OCI-LY7 (cell line): Measurements from ENCODE around the gene ACP7. TPM values are rescaled to one million over a fixed set of nuclear protein-coding genes. Genes with fewer than 3 reads are reported as not detected.

Experiments
- BruUV-seq: library from RNA; stranded (reverse); fragments of 400-500 nt; replicated peaks from 2 replicates; lab custom pipeline; 2021; lab: Mats Ljungman, UMichigan
- CTCF ChIA-PET: fragments of 300-600 bp; sonication (Branson Sonifier 250); formaldehyde crosslinking; loops from one replicate; lab custom pipeline; 2022; ENCODE audit warnings: antibody characterized with exemption; ENCODE audit not compliant: unreplicated experiment; lab: Charles Lee
- POLR2A ChIA-PET: fragments of 300-600 bp; sonication (Branson Sonifier 250); formaldehyde crosslinking; loops from one replicate; lab custom pipeline; 2022; ENCODE audit warnings: antibody characterized with exemption; lab: Charles Lee
- DNase-seq: peaks from one replicate; pipeline ENCODE4 v3.0.0-alpha.2; 2015; ENCODE audit warnings: low spot score
- H2AFZ ChIP-seq: fragments of 200-600 bp; sonication (generic), shearing (Covaris generic); 2 replicates; pipeline ENCODE4 v1.6.1; 2014; ENCODE audit warnings: mild to moderate bottlenecking, antibody characterized with exemption, low read length, moderate library complexity
- H3K27ac ChIP-seq: fragments of 200-600 bp; sonication (generic); 2 replicates; pipeline ENCODE4 v1.5.1; 2014; ENCODE audit warnings: mixed run types, low read depth, mild to moderate bottlenecking, moderate library complexity, low read length, inconsistent platforms; ENCODE audit not compliant: poor library complexity, severe bottlenecking
- H3K36me3 ChIP-seq: fragments of 200-600 bp; sonication (generic); 2 replicates; pipeline ENCODE4 v1.6.1; 2014; ENCODE audit warnings: mild to moderate bottlenecking, antibody characterized with exemption, low read length, moderate library complexity, mixed read lengths; ENCODE audit not compliant: insufficient read depth
- H3K4me1 ChIP-seq: fragments of 200-600 bp; sonication (generic); 2 replicates; pipeline ENCODE4 v1.5.1; 2014; ENCODE audit warnings: mild to moderate bottlenecking, low read length; ENCODE audit not compliant: insufficient read depth, poor library complexity, severe bottlenecking
- H3K4me2 ChIP-seq: fragments of 200-600 bp; sonication (generic); 2 replicates; pipeline ENCODE4 v1.6.1; 2014; ENCODE audit warnings: mild to moderate bottlenecking, low read length
- H3K4me3 ChIP-seq: fragments of 200-600 bp; sonication (generic); 2 replicates; pipeline ENCODE4 v1.5.1; 2014; ENCODE audit warnings: mild to moderate bottlenecking, low read depth, low read length; ENCODE audit not compliant: poor library complexity, severe bottlenecking
- H3K79me2 ChIP-seq: fragments of 200-600 bp; sonication (generic); 2 replicates; pipeline ENCODE4 v1.6.1; 2016; ENCODE audit warnings: low read depth, mild to moderate bottlenecking, low read length, moderate library complexity, mixed read lengths; ENCODE audit not compliant: insufficient read depth
- H3K9me2 ChIP-seq: fragments of 200-600 bp; sonication (generic); 2 replicates; pipeline ENCODE4 v1.6.1; 2016; ENCODE audit warnings: mild to moderate bottlenecking, low read length, mixed read lengths; ENCODE audit not compliant: insufficient read depth
- H3K9me3 ChIP-seq: fragments of 200-600 bp; sonication (generic); 2 replicates; pipeline ENCODE4 v1.6.1; 2014; ENCODE audit warnings: mild to moderate bottlenecking, mixed run types, low read length, mixed read lengths
- H4K20me1 ChIP-seq: fragments of 200-600 bp; sonication (generic); 2 replicates; pipeline ENCODE4 v1.6.1; 2014; ENCODE audit warnings: mild to moderate bottlenecking, antibody characterized with exemption, low read length, moderate library complexity, mixed read lengths; ENCODE audit not compliant: insufficient read depth
- CTCF ChIP-seq: fragments of 200-600 bp; sonication (generic); conservative IDR thresholded peaks from 2 replicates; pipeline ENCODE4 v1.5.1; 2014; ENCODE audit warnings: mild to moderate bottlenecking, antibody characterized with exemption, low read length, moderate library complexity, mixed read lengths
- EZH2phosphoT487 ChIP-seq: fragments of 200-600 bp; sonication (generic); IDR thresholded peaks from 2 replicates; pipeline ENCODE4 v1.6.1; 2018; ENCODE audit warnings: low read depth, borderline replicate concordance, mild to moderate bottlenecking, mixed run types, antibody characterized with exemption, low read length, moderate library complexity, mixed read lengths
- intact Hi-C: fragments of 100-400 bp; cut with micrococcal nuclease; formaldehyde crosslinking; loops from one replicate; pipeline ENCODE4 v1.10.0; 2022; ENCODE audit not compliant: unreplicated experiment
- total RNA-seq, 2 experiments: library from RNA; depleted of rRNA in 1 of 2; stranded (reverse); fragments of >200 nt in 1 of 2; shearing (Covaris generic) in 1 of 2; gene quantifications; 2 replicates each; pipeline ENCODE4 v1.2.3, GENCODE V29; 2014 to 2022

Gene ACP7
- total RNA-seq, 2 experiments from 2014 or later, result not detected

GRCh38 chr19:39100500-39101166, 16.5 kb downstream of the ACP7 start:
- no peak for DNase-seq
- TF ChIP-seq CTCF (no peak), EZH2phosphoT487 (no peak)
- Histone ChIP-seq H3K4me2 (no peak overlapping the region), H3K4me1 (no peaks in the 10 kb centered on the region), H3K79me2 (no peaks in the 10 kb centered on the region), H3K36me3 (no peaks in the 10 kb centered on the region), H4K20me1 (no peaks in the 10 kb centered on the region), H2AFZ (no peak overlapping the region), H3K9me3 (no peaks in the 10 kb centered on the region), H3K27ac (no peak overlapping the region), H3K9me2 (no peaks in the 10 kb centered on the region), H3K4me3 (no peak overlapping the region)
- intact Hi-C loops, result no loop called here
- ChIA-PET CTCF (no interaction called here), POLR2A (no interaction called here)
- BruUV-seq, result no TSS peak

DNA sequence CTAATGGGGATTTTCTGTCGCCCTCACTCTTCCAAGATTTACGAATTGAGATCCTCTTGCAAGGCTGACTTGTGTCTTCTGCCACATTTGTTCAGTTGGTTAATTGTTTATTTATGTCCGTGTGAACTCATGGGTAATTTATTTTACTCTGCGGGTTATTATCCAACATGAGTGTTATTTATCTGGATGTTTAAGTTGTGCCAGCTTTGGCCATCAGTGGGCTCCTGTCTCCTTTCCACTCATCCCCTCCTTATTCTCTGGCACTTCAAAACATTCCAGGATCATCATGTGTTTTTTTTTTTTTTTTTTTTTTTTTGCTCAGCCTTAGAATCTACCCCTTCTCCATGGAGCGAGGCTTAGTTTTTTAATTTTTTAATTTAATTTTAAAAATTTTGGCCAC, 19.0 kb downstream of the ACP7 start:
- intact Hi-C loops, result no loop called here
- Histone ChIP-seq H3K36me3 (no peaks in the 10 kb centered on the region), H3K4me3 (no peak overlapping the region), H3K4me2 (no peak overlapping the region), H3K9me3 (no peaks in the 10 kb centered on the region), H3K79me2 (no peaks in the 10 kb centered on the region), H2AFZ (no peak overlapping the region), H3K4me1 (no peaks in the 10 kb centered on the region), H3K27ac (no peak overlapping the region), H3K9me2 (no peaks in the 10 kb centered on the region), H4K20me1 (no peaks in the 10 kb centered on the region)
- CTCF ChIA-PET, result no interaction called here
- TF ChIP-seq CTCF (no peak), EZH2phosphoT487 (no peak)
- POLR2A ChIA-PET, result no interaction called here
- DNase-seq, result no peak
- no TSS peak for BruUV-seq

- no TSS peak for BruUV-seq
- intact Hi-C loops, result no loop called here
- ChIA-PET POLR2A (interaction anchor here (0.7 kb wide), 1 partner anchor 17 kb away, joined by 6 read pairs; no protein-coding TSS in a partner anchor), CTCF (no interaction called here)
- Histone ChIP-seq H3K9me2 (no peaks in the 10 kb centered on the region), H3K4me3 (no peak overlapping the region), H3K4me2 (no peak overlapping the region), H3K36me3 (no peaks in the 10 kb centered on the region), H3K27ac (no peak overlapping the region), H3K9me3 (no peaks in the 10 kb centered on the region), H3K79me2 (no peaks in the 10 kb centered on the region), H3K4me1 (no peaks in the 10 kb centered on the region), H2AFZ (no peak overlapping the region), H4K20me1 (no peaks in the 10 kb centered on the region)
- TF ChIP-seq CTCF (no peak), EZH2phosphoT487 (no peak)
- DNase-seq, result no peak
These were observed 20.0 kb downstream of the ACP7 start for GRCh38 chr19:39104186-39104596.
